Fibroblast of peridontal ligament (primary cell): ENCODE measurements around the gene SMURF1.

ENCODE experiments used
- DNase-seq: peaks from one replicate; pipeline ENCODE4 v3.0.0-alpha.2; 2010; ENCODE audit errors: extremely low read depth

Gene SMURF1

GRCh38 chr7:98988641-98989040 is 155.3 kb downstream of the SMURF1 start:
- DNase-seq = no peak

- no peak for DNase-seq
Measured at GRCh38 chr7:98985945-98986344, 158.0 kb downstream of the SMURF1 start.

GRCh38 chr7:98985406-98985805 is 158.5 kb downstream of the SMURF1 start:
- DNase-seq = no peak

GRCh38 chr7:98984126-98984525 is 159.8 kb downstream of the SMURF1 start:
- no peak for DNase-seq

GRCh38 chr7:98982686-98983085 is 161.2 kb downstream of the SMURF1 start:
- no peak for DNase-seq

GRCh38 chr7:98981701-98982100 is 162.2 kb downstream of the SMURF1 start:
- no peak for DNase-seq

GRCh38 chr7:98978672-98979071 is 165.2 kb downstream of the SMURF1 start:
- no peak for DNase-seq
